Kidney epithelial cell (primary cell): ENCODE measurements around the gene ETV1. TPM values are rescaled to one million over a fixed set of nuclear protein-coding genes. Genes with fewer than 3 reads are reported as not detected.

Experiments
- DNase-seq: peaks from one replicate; pipeline ENCODE4 v3.0.0-alpha.2; 2010; ENCODE audit warnings: low read depth
- H3K27me3 ChIP-seq: 2 replicates; pipeline ENCODE4 v1.6.0; 2011; ENCODE audit warnings: low read length; ENCODE audit not compliant: control insufficient read depth, insufficient read depth
- H3K36me3 ChIP-seq: 2 replicates; pipeline ENCODE4 v1.5.1; 2011; ENCODE audit warnings: low read length; ENCODE audit not compliant: control insufficient read depth, insufficient read depth
- H3K4me3 ChIP-seq: 2 replicates; pipeline ENCODE4 v1.5.1; 2011; ENCODE audit warnings: low read depth, mild to moderate bottlenecking, control low read depth, low read length
- CTCF ChIP-seq: IDR thresholded peaks from 2 replicates; pipeline ENCODE4 v1.5.1; 2011; ENCODE audit warnings: mild to moderate bottlenecking, moderate library complexity, low read length, control low read depth, inconsistent platforms; ENCODE audit not compliant: insufficient read depth, poor library complexity, severe bottlenecking
- total RNA-seq: library from RNA; depleted of rRNA; stranded (reverse); fragments of >200 nt; gene quantifications from 2 replicates; pipeline ENCODE4 v1.2.3, GENCODE V29; 2015

Gene ETV1
- total RNA-seq, 1 donor from 2014 or later, result 6.1 TPM

- Histone ChIP-seq H3K36me3 (no peaks in the 10 kb centered on the region), H3K4me3 (no peak overlapping the region), H3K27me3 (no peaks in the 10 kb centered on the region)
- no peak for TF ChIP-seq CTCF
- DNase-seq, result no peak
These were observed 140.8 kb downstream of the ETV1 start for GRCh38 chr7:13848681-13849131.

GRCh38 chr7:13846386-13846785, 143.1 kb downstream of the ETV1 start:
- Histone ChIP-seq H3K36me3 (no peaks in the 10 kb centered on the region), H3K27me3 (no peaks in the 10 kb centered on the region), H3K4me3 (no peak overlapping the region)
- no peak for DNase-seq
- no peak for TF ChIP-seq CTCF

- no peak for TF ChIP-seq CTCF
These were observed 143.9 kb downstream of the ETV1 start for GRCh38 chr7:13845601-13846000.

GRCh38 chr7:13844954-13845353, 144.5 kb downstream of the ETV1 start:
- Histone ChIP-seq H3K36me3 (no peaks in the 10 kb centered on the region), H3K4me3 (no peak overlapping the region), H3K27me3 (no peaks in the 10 kb centered on the region)
- DNase-seq, result no peak
- TF ChIP-seq CTCF, result no peak

More at GRCh38 chr7:13845601-13846000, 143.9 kb downstream of the ETV1 start:
- Histone ChIP-seq H3K27me3 (no peaks in the 10 kb centered on the region), H3K36me3 (no peaks in the 10 kb centered on the region), H3K4me3 (no peak overlapping the region)
- no peak for DNase-seq

GRCh38 chr7:13841284-13841683, 148.2 kb downstream of the ETV1 start:
- no peak overlapping the region for H3K4me3 ChIP-seq
- no peak for DNase-seq
- H3K27me3 ChIP-seq, result no peaks in the 10 kb centered on the region
- no peaks in the 10 kb centered on the region for H3K36me3 ChIP-seq
- TF ChIP-seq CTCF, result no peak
